ENCODE results near the gene SLC18B1. TPM values are rescaled to one million over a fixed set of nuclear protein-coding genes. Genes with fewer than 3 reads are reported as not detected.

SLC18B1 gene
- total RNA-seq = 1 to 10 TPM; 3.2 to 3.9 TPM

GRCh38 chr6:132797951-132798868, at the start of gene SLC18B1:
Gene SLC18B1, minus strand, starts transcription at chr6:132798637. Its CDS starts 181 bp downstream, at chr6:132798456.
- TF ChIP-seq CTCF (IDR thresholded peaks at IDR 0.05) = no peak
- Histone ChIP-seq H3K27me3 (no peaks in the 10 kb centered on the region), H3K4me1 (no peaks in the 10 kb centered on the region), H3K4me3 (peak within 1 kb of the TSS; percentile 58 to 81), H3K27ac (peak within 1 kb of the TSS; percentile 79), H3K36me3 (no peaks in the 10 kb centered on the region), H3K9me3 (no peaks in the 10 kb centered on the region)
- DNase-seq (ENCODE audit: low spot score) = peak; percentile 64

GRCh38 chr6:132843316-132844035, 45.0 kb upstream of the SLC18B1 start:
- Histone ChIP-seq H3K9me3 (no peaks in the 10 kb centered on the region), H3K27ac (no peak overlapping the region), H3K4me3 (no peak overlapping the region), H3K36me3 (no peaks in the 10 kb centered on the region), H3K4me1 (no peaks in the 10 kb centered on the region), H3K27me3 (no peaks in the 10 kb centered on the region)
- no peak for DNase-seq (ENCODE audit: low spot score)
- no peak for TF ChIP-seq CTCF (IDR thresholded peaks at IDR 0.05)

- no peak for TF ChIP-seq CTCF (IDR thresholded peaks at IDR 0.05)
- no peak for DNase-seq (ENCODE audit: low spot score)
- H3K27ac ChIP-seq = no peak overlapping the region
- no peaks in the 10 kb centered on the region for H3K4me1 ChIP-seq
- H3K27me3 ChIP-seq = no peaks in the 10 kb centered on the region
- H3K4me3 ChIP-seq = no peak overlapping the region
- H3K9me3 ChIP-seq = no peaks in the 10 kb centered on the region
- H3K36me3 ChIP-seq = no peaks in the 10 kb centered on the region
Observed at GRCh38 chr6:132841966-132842365, 43.5 kb upstream of the SLC18B1 start.

GRCh38 chr6:132832891-132833290, 34.5 kb upstream of the SLC18B1 start:
- no peaks in the 10 kb centered on the region for H3K4me1 ChIP-seq
- H3K27me3 ChIP-seq = no peaks in the 10 kb centered on the region
- H3K36me3 ChIP-seq = no peaks in the 10 kb centered on the region
- H3K27ac ChIP-seq = no peak overlapping the region
- DNase-seq (ENCODE audit: low spot score) = no peak
- TF ChIP-seq CTCF (IDR thresholded peaks at IDR 0.05) = no peak
- H3K9me3 ChIP-seq = no peaks in the 10 kb centered on the region
- no peak overlapping the region for H3K4me3 ChIP-seq

GRCh38 chr6:132830334-132830751, 31.9 kb upstream of the SLC18B1 start:
- Histone ChIP-seq H3K4me1 (no peaks in the 10 kb centered on the region), H3K36me3 (no peaks in the 10 kb centered on the region), H3K27ac (no peak overlapping the region), H3K27me3 (no peaks in the 10 kb centered on the region), H3K4me3 (no peak overlapping the region), H3K9me3 (no peaks in the 10 kb centered on the region)
- peak in 1 of 2 donors; percentile 60 for TF ChIP-seq CTCF (IDR thresholded peaks at IDR 0.05)
- DNase-seq (ENCODE audit: low spot score) = no peak
